Breast epithelium (tissue), 4 donors: ENCODE data around the gene RPLP1. TPM values are rescaled to one million over a fixed set of nuclear protein-coding genes. Genes with fewer than 3 reads are reported as not detected.

Experiments used
- DNase-seq, 2 donors: peaks; one replicate each; pipeline ENCODE4 v3.0.0-alpha.2; 2019; ENCODE audit warnings: low spot score in 2 of 2
- H3K27ac ChIP-seq, 2 donors: fragments of 200-600 bp; sonication (generic) in 1 of 2; one replicate each; pipeline ENCODE4 v1.5.1; 2016 to 2019; ENCODE audit warnings: mild to moderate bottlenecking in 1 of 2
- H3K27me3 ChIP-seq, 2 donors: fragments of 200-600 bp; sonication (generic) in 1 of 2; one replicate each; pipeline versions ENCODE4 v1.5.1 to v1.6.0; 2017 to 2019; ENCODE audit warnings: control low read depth in 1 of 2, mild to moderate bottlenecking in 1 of 2
- H3K36me3 ChIP-seq: fragments of 200-600 bp; one replicate; pipeline ENCODE4 v1.5.1; 2019
- H3K4me1 ChIP-seq, 2 donors: fragments of 200-600 bp; sonication (generic); one replicate each; pipeline ENCODE4 v1.5.1; 2016 to 2019; ENCODE audit warnings: control low read depth in 1 of 2
- H3K4me3 ChIP-seq, 3 donors: fragments of 200-600 bp; sonication (generic); 1 replicate in 2 of 3; 2 replicates in 1 of 3; pipeline ENCODE4 v1.5.1; 2016 to 2019; ENCODE audit warnings: mild to moderate bottlenecking in 3 of 3, moderate library complexity in 2 of 3
- H3K9me3 ChIP-seq, 2 donors: fragments of 200-600 bp; sonication (generic) in 1 of 2; one replicate each; pipeline ENCODE4 v1.5.1; 2016 to 2019; ENCODE audit warnings: control low read depth in 1 of 2
- POLR2A ChIP-seq: fragments of 450-650 bp; IDR thresholded peaks from one replicate; pipeline ENCODE4 v1.6.1; 2016; ENCODE audit warnings: antibody characterized with exemption, mild to moderate bottlenecking, moderate library complexity
- POLR2AphosphoS5 ChIP-seq, 3 donors: sonication (generic); formaldehyde crosslinking; IDR thresholded peaks; one replicate each; pipeline ENCODE4 v1.6.1; 2017; ENCODE audit warnings: antibody characterized with exemption in 3 of 3
- intact Hi-C: fragments of 100-400 bp; cut with DNase I; formaldehyde crosslinking; loops from one replicate; pipeline ENCODE4 v1.15.1; 2023; ENCODE audit warnings: low total_unique reads
- total RNA-seq, 3 donors: library from RNA; depleted of rRNA; stranded (reverse); fragments of >200 nt; gene quantifications; one replicate each; pipeline ENCODE4 v1.1.0, GENCODE V29; 2016
- TF ChIP-seq, protein P1 (sequence below), 3 donors: fragments of 450-650 bp; IDR thresholded peaks; one replicate each; pipeline ENCODE4 v1.5.1; 2016 to 2017; ENCODE audit warnings: antibody characterized with exemption in 3 of 3, mild to moderate bottlenecking in 3 of 3, moderate library complexity in 3 of 3

RPLP1 gene
- total RNA-seq, 3 donors from 2014 or later, result 624 to 881 (median 805) TPM

DNA sequence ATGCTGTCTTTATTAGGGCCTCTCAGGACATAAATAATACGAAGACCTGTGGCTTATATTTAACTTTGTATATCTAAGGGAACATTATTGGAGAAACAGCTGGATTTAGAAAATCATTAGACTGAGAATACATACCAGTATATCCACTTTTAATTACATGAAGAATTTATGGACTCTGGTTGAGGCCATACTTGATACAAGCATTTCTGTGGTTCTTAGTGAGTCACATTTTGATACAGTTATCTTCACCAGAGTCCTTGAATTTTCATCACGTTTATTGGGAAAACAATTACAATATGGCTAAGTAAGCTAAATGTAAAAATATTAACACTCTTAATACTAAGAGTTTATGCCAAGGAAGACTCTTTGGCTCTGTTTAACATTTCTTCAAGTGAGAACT lies 28.6 kb upstream of the RPLP1 start:
- Histone ChIP-seq H3K4me1 (no peaks in the 10 kb centered on the region), H3K4me3 (no peak overlapping the region), H3K36me3 (no peaks in the 10 kb centered on the region), H3K27ac (no peak overlapping the region), H3K9me3 (no peaks in the 10 kb centered on the region), H3K27me3 (no peaks in the 10 kb centered on the region)
- DNase-seq, result no peak
- intact Hi-C loops, result no loop called here
- TF ChIP-seq POLR2A (no peak), POLR2AphosphoS5 (IDR thresholded peaks at IDR 0.05) (no peak)
- TF ChIP-seq, protein P1, sequence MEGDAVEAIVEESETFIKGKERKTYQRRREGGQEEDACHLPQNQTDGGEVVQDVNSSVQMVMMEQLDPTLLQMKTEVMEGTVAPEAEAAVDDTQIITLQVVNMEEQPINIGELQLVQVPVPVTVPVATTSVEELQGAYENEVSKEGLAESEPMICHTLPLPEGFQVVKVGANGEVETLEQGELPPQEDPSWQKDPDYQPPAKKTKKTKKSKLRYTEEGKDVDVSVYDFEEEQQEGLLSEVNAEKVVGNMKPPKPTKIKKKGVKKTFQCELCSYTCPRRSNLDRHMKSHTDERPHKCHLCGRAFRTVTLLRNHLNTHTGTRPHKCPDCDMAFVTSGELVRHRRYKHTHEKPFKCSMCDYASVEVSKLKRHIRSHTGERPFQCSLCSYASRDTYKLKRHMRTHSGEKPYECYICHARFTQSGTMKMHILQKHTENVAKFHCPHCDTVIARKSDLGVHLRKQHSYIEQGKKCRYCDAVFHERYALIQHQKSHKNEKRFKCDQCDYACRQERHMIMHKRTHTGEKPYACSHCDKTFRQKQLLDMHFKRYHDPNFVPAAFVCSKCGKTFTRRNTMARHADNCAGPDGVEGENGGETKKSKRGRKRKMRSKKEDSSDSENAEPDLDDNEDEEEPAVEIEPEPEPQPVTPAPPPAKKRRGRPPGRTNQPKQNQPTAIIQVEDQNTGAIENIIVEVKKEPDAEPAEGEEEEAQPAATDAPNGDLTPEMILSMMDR (IDR thresholded peaks at IDR 0.05), result no peak

DNA sequence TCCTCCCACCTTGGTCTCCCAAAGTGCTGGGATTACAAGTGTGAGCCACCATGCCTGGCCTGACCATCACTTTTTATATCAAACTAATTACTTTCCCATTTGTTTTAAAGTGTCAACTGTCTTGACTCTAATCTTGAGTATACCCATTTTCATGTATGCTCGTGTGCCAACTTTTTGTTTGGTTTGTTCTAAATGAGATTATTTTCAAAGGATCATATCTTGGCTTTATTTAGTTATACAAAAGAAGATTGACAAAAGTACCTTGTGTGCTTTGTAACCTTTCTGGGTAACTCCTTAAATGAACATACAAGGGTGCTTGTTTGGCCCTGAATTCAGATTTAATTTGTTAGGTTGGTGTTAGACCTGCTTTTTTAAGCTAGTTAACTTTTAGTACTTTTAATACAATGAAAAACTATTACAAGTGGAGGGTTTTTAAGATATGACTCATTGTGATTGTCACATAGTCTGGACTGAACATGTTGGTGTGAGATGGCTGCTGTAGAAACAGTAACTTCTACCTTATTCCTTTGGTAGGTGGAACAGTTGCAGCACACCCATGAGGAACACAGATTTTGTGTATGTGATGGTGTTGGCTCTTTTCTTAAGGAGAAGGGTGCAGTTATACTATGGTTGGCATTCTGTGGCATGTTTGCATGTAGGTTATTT lies 27.7 kb upstream of the RPLP1 start:
- H3K27me3 ChIP-seq, result no peaks in the 10 kb centered on the region
- H3K9me3 ChIP-seq, result no peaks in the 10 kb centered on the region
- TF ChIP-seq POLR2AphosphoS5 (IDR thresholded peaks at IDR 0.05) (no peak), POLR2A (no peak)
- TF ChIP-seq, protein P1 (IDR thresholded peaks at IDR 0.05), result no peak
- no peaks in the 10 kb centered on the region for H3K36me3 ChIP-seq
- H3K4me1 ChIP-seq, result no peaks in the 10 kb centered on the region
- H3K4me3 ChIP-seq, result no peak overlapping the region
- no peak overlapping the region for H3K27ac ChIP-seq
- intact Hi-C loops, result no loop called here
- no peak for DNase-seq

DNA sequence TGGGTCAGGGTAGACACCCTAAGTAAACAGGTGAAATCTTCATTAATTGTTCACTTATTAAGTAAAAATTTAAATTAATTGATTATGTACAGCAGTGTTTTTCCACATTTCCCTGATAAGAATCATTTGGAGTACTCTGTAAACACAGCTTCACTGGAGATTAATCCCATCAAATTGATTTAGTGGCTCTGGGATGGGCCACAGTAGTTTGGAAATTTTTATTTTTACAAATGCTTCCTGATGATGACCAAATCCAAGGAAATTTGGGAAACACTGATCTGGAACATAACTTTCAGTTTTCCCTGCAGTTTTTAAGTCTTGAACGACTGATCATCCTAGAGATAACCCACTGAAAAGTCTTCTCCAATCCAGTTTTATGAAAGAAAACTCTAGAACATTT lies 18.8 kb upstream of the RPLP1 start:
- no peaks in the 10 kb centered on the region for H3K36me3 ChIP-seq
- H3K4me3 ChIP-seq, result no peak overlapping the region
- no peaks in the 10 kb centered on the region for H3K9me3 ChIP-seq
- H3K27ac ChIP-seq, result no peak overlapping the region
- DNase-seq, result no peak
- intact Hi-C loops, result no loop called here
- no peaks in the 10 kb centered on the region for H3K4me1 ChIP-seq
- TF ChIP-seq, protein P1 (IDR thresholded peaks at IDR 0.05), result no peak
- TF ChIP-seq POLR2AphosphoS5 (IDR thresholded peaks at IDR 0.05), result no peak
- TF ChIP-seq POLR2A, result no peak
- H3K27me3 ChIP-seq, result no peaks in the 10 kb centered on the region

DNA sequence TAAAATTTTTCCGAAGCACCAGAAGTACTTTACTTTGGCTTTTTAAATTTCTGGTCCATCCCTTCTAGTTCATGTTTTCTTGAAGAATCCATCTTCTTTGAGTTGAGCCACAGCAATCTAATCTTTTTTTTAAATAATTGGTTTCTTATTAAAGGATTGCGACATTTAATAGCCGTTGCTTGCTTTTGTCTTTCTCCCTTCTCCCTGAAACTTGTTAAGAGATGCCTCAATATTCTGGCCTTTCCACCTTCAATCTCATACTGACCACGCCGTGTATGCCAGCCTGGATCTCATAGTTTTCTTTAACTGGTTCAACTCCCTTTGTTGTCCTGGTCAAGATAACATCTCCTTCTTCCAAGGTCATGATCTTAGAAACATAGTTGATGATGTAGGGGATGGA lies 18.4 kb upstream of the RPLP1 start:
- no peaks in the 10 kb centered on the region for H3K9me3 ChIP-seq
- TF ChIP-seq POLR2A, result no peak
- TF ChIP-seq, protein P1 (IDR thresholded peaks at IDR 0.05), result no peak
- no peak for TF ChIP-seq POLR2AphosphoS5 (IDR thresholded peaks at IDR 0.05)
- no peak overlapping the region for H3K27ac ChIP-seq
- no peaks in the 10 kb centered on the region for H3K27me3 ChIP-seq
- H3K4me3 ChIP-seq, result no peak overlapping the region
- no peaks in the 10 kb centered on the region for H3K4me1 ChIP-seq
- H3K36me3 ChIP-seq, result no peaks in the 10 kb centered on the region
- intact Hi-C loops, result no loop called here
- no peak for DNase-seq

DNA sequence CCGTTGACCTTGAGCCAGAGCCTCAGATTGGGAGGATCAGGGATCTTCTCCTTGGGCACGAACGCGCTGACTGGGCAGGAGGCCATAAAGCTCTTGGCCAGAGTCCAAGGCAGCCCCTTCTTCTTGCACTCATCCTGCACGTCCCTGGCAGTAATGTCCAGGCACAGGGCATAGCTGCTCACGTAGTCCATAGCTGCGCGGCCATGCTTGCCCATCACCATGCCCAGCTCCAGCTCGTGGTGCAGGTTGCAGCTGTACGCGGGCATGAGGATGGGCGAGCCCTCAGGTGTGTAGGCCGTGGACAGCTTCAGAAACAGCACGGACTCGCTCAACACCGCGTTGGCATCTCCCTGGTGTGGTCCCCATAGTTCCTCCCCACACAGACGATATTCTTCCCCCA lies 17.9 kb upstream of the RPLP1 start:
- Histone ChIP-seq H3K36me3 (no peaks in the 10 kb centered on the region), H3K27me3 (no peaks in the 10 kb centered on the region), H3K27ac (no peak overlapping the region), H3K4me1 (no peaks in the 10 kb centered on the region), H3K9me3 (no peaks in the 10 kb centered on the region), H3K4me3 (no peak overlapping the region)
- no peak for DNase-seq
- no peak for TF ChIP-seq POLR2A
- TF ChIP-seq, protein P1 (IDR thresholded peaks at IDR 0.05), result no peak
- no peak for TF ChIP-seq POLR2AphosphoS5 (IDR thresholded peaks at IDR 0.05)
- intact Hi-C loops, result no loop called here
